K562 (cell line): ENCODE measurements around the gene SLC6A7. TPM values are rescaled to one million over a fixed set of nuclear protein-coding genes. Genes with fewer than 3 reads are reported as not detected.

Source experiments
- ATAC-seq: fragments of 200-7000 bp; cut with Tn5 transposase; 3 replicates; pipeline ENCODE4 v1.9.1; 2020; ENCODE audit warnings: moderate library complexity
- BruUV-seq: library from RNA; stranded (reverse); fragments of 400-500 nt; replicated peaks from 2 replicates; lab custom pipeline; 2021; lab: Mats Ljungman, UMichigan
- CTCF ChIA-PET: fragments of 300-600 bp; formaldehyde crosslinking; extraction: SDS; loops from one replicate; lab custom pipeline; 2021; ENCODE audit warnings: low intra/inter-chr PET ratio; lab: Yijun Ruan, JAX
- POLR2A ChIA-PET: fragments of 300-600, 350-650 bp; sonication (Branson Sonifier 250); formaldehyde crosslinking; extraction: SDS; loops from one replicate; lab custom pipeline; 2021; ENCODE audit warnings: antibody characterized with exemption, inconsistent platforms; lab: Yijun Ruan, JAX
- DNase-seq, 4 experiments: peaks; one replicate each; pipeline versions ENCODE4 v3.0.0 to v3.0.0-alpha.2; 2011 to 2018; ENCODE audit warnings: low spot score in 3 of 4, mixed read lengths in 3 of 4; ENCODE audit errors: extremely low read depth in 1 of 4
- FAIRE-seq: peaks from 2 replicates; lab custom pipeline; 2011; peaks lifted over from hg19 to GRCh38; lab: Jason Lieb, UNC
- H2AFZ ChIP-seq: 2 replicates; pipeline ENCODE4 v1.6.0; 2011; ENCODE audit warnings: low read depth, low read length, control low read depth, inconsistent platforms
- H3K27ac ChIP-seq: fragments of 200-600 bp; 3 replicates; pipeline ENCODE4 v1.8.0; 2011; ENCODE audit warnings: low read depth, mild to moderate bottlenecking, control low read depth, inconsistent platforms, low read length, moderate library complexity, mixed read lengths; ENCODE audit errors: extremely low read depth
- H3K27me3 ChIP-seq, 2 experiments: fragments of 300-600 bp in 1 of 2; 2 replicates in 1 of 2; 3 replicates in 1 of 2; pipeline versions ENCODE4 v1.6.0 to v1.8.0; 2011; ENCODE audit warnings: inconsistent platforms in 2 of 2, low read length in 2 of 2, mild to moderate bottlenecking in 1 of 2, mixed read lengths in 1 of 2, moderate library complexity in 1 of 2; ENCODE audit not compliant: control insufficient read depth in 2 of 2, insufficient read depth in 2 of 2
- H3K36me3 ChIP-seq: fragments of 300-600 bp; 3 replicates; pipeline ENCODE4 v1.8.0; 2011; ENCODE audit warnings: mild to moderate bottlenecking, low read length, inconsistent platforms; ENCODE audit not compliant: control insufficient read depth, insufficient read depth
- H3K4me1 ChIP-seq, 2 experiments: fragments of 200-600 bp in 1 of 2; replicated peaks in 1 of 2; 2 replicates in 1 of 2; 3 replicates in 1 of 2; pipeline versions ENCODE4 v1.5.1 to v1.8.0; 2011; ENCODE audit warnings: inconsistent platforms in 2 of 2, low read length in 2 of 2, mild to moderate bottlenecking in 1 of 2, mixed read lengths in 1 of 2, moderate library complexity in 1 of 2; ENCODE audit not compliant: control insufficient read depth in 2 of 2, insufficient read depth in 2 of 2
- H3K4me2 ChIP-seq: 2 replicates; pipeline ENCODE4 v1.6.1; 2011; ENCODE audit warnings: low read length, control low read depth, inconsistent platforms, mixed read lengths; ENCODE audit not compliant: insufficient read depth
- H3K4me3 ChIP-seq: fragments of 200-600 bp; sonication (generic), shearing (Covaris generic); 2 replicates; pipeline ENCODE4 v1.5.1; 2016; ENCODE audit warnings: control low read depth, inconsistent platforms
- H3K79me2 ChIP-seq: fragments of 200-600 bp; 3 replicates; pipeline ENCODE4 v1.8.0; 2011; ENCODE audit warnings: low read length, inconsistent platforms; ENCODE audit not compliant: control insufficient read depth, insufficient read depth
- H3K9ac ChIP-seq, 2 experiments: 2 replicates each; pipeline versions ENCODE4 v1.6.0 to v1.6.1; 2011; ENCODE audit warnings: low read depth in 2 of 2, low read length in 2 of 2, control low read depth in 1 of 2, inconsistent platforms in 1 of 2, mild to moderate bottlenecking in 1 of 2, mixed read lengths in 1 of 2; ENCODE audit not compliant: insufficient read depth in 1 of 2
- H3K9me1 ChIP-seq: one replicate; pipeline ENCODE4 v1.6.0; 2011; ENCODE audit warnings: inconsistent platforms, mild to moderate bottlenecking, low read length, moderate library complexity; ENCODE audit not compliant: control insufficient read depth, insufficient read depth
- H3K9me3 ChIP-seq: replicated peaks from 2 replicates; pipeline ENCODE4 v1.5.1; 2011; ENCODE audit warnings: low read depth, low read length, inconsistent platforms; ENCODE audit not compliant: control insufficient read depth, insufficient read depth
- H4K20me1 ChIP-seq: replicated peaks from 2 replicates; pipeline ENCODE4 v1.6.1; 2011; ENCODE audit warnings: low read length, inconsistent platforms, mixed read lengths; ENCODE audit not compliant: control insufficient read depth, insufficient read depth
- BDP1 ChIP-seq: IDR thresholded peaks from 3 replicates; pipeline ENCODE4 v1.6.1; 2011; ENCODE audit not compliant: insufficient read length, insufficient read depth
- BRD4 ChIP-seq: fragments of 200-600 bp; sonication (generic); IDR thresholded peaks from 2 replicates; pipeline ENCODE4 v1.6.1; 2017; ENCODE audit warnings: inconsistent platforms
- BRF2 ChIP-seq: IDR thresholded peaks from 3 replicates; pipeline ENCODE4 v1.6.1; 2011; ENCODE audit warnings: borderline replicate concordance, mild to moderate bottlenecking; ENCODE audit not compliant: insufficient read length, insufficient read depth
- E2F4 ChIP-seq: sonication (generic); formaldehyde crosslinking; IDR thresholded peaks from 2 replicates; pipeline ENCODE4 v1.8.0; 2022; ENCODE audit warnings: mild to moderate bottlenecking, low read depth, missing genetic modification reagents
- FUS ChIP-seq: fragments of 200-400 bp; formaldehyde crosslinking; optimal IDR thresholded peaks from 2 replicates; pipeline ENCODE3; 2017; ENCODE audit warnings: low read depth, low read length
- JUN ChIP-seq, 2 experiments: sonication (generic) in 1 of 2; formaldehyde crosslinking in 1 of 2; IDR thresholded peaks; 2 replicates each; pipeline versions ENCODE4 v1.6.1 to v1.8.0; 2012 to 2022; ENCODE audit warnings: borderline replicate concordance in 2 of 2, mild to moderate bottlenecking in 2 of 2, improper control_type of control experiment in 1 of 2, low read depth in 1 of 2, low read length in 1 of 2, missing genetic modification reagents in 1 of 2
- KAT2B ChIP-seq: IDR thresholded peaks from one replicate; pipeline ENCODE4 v1.6.1; 2012; ENCODE audit warnings: low read depth, mild to moderate bottlenecking, control low read depth, inconsistent platforms, low read length, moderate library complexity
- PHF21A ChIP-seq: fragments of 450-650 bp; IDR thresholded peaks from 2 replicates; pipeline ENCODE4 v1.6.1; 2017; ENCODE audit warnings: low read depth, borderline replicate concordance
- SETDB1 ChIP-seq: IDR thresholded peaks from one replicate; pipeline ENCODE4 v1.6.1; 2012; ENCODE audit warnings: low read length, control low read depth, inconsistent platforms
- TCFL5 ChIP-seq: fragments of 250-450 bp; sonication (Bioruptor Pico); conservative IDR thresholded peaks from 2 replicates; pipeline ENCODE4 v1.6.1; 2021; ENCODE audit warnings: mild to moderate bottlenecking, moderate library complexity, matching md5 sums
- ZBTB5 ChIP-seq: fragments of 450-650 bp; IDR thresholded peaks from 2 replicates; pipeline ENCODE4 v1.6.1; 2017; ENCODE audit warnings: antibody characterized with exemption
- ZFPM2 ChIP-seq: fragments of 250-450 bp; sonication (Bioruptor Pico); IDR thresholded peaks from 2 replicates; pipeline ENCODE4 v1.5.1; 2022; ENCODE audit warnings: mild to moderate bottlenecking
- ZNF3 ChIP-seq: fragments of 250-450 bp; sonication (Bioruptor Pico); IDR thresholded peaks from 2 replicates; pipeline ENCODE4 v1.5.0; 2021; ENCODE audit warnings: mild to moderate bottlenecking, moderate library complexity
- ZNF766 ChIP-seq: fragments of 200-800 bp; sonication (Bioruptor generic); conservative IDR thresholded peaks from 2 replicates; pipeline ENCODE4 v1.6.1; 2016; ENCODE audit warnings: missing genetic modification characterization, missing compliant biosample characterization
- WGBS: fragments of 100-300 bp; shearing (Covaris generic); methylation state at CpG from one replicate; pipeline ENCODE4 v1.1.6; 2016; ENCODE audit warnings: low coverage, mixed read lengths; ENCODE audit not compliant: insufficient coverage; ENCODE audit errors: missing lambda C conversion rate; 5-methylcytosine and 5-hydroxymethylcytosine counted together
- in situ Hi-C: fragments of 300-500 bp; cut with MboI; formaldehyde crosslinking; loops from 4 replicates; pipeline ENCODE4 v1.15.0; 2018; ENCODE audit warnings: inconsistent platforms, mixed read lengths
- intact Hi-C: fragments of 100-400 bp; cut with micrococcal nuclease; formaldehyde crosslinking; loops from 2 replicates; pipeline ENCODE4 v1.14.2; 2022
- polyA plus RNA-seq, 8 experiments: library from polyadenylated mRNA; depleted of rRNA in 4 of 8; stranded (reverse) in 5 of 8; unstranded in 3 of 8; fragments of >200 nt; fragmentation: Nextera tagmentation in 2 of 8; fragmentation: Illumina TruSeq in 1 of 8; extraction: Ambion mirVana in 2 of 8; extraction: Trizol in 1 of 8; gene quantifications; 2 replicates each; pipeline versions ENCODE4 v1.2.1 to v1.2.3, GENCODE V29; 2011 to 2014; ENCODE audit warnings: inconsistent platforms in 1 of 8, missing spikeins in 1 of 8
- total RNA-seq, 7 experiments: library from RNA; depleted of rRNA in 6 of 7; stranded (reverse); fragments of >200 nt in 6 of 7; fragmentation: Illumina TruSeq in 2 of 7; extraction: Trizol in 2 of 7; gene quantifications; 2 replicates each; pipeline versions ENCODE4 v1.2.1 to v1.2.3, GENCODE V29; 2011 to 2021; ENCODE audit warnings: low replicate concordance in 1 of 7
- TF ChIP-seq, protein P1 (sequence below): fragments of 450-650 bp; IDR thresholded peaks from 2 replicates; pipeline ENCODE4 v1.6.1; 2018; ENCODE audit not compliant: partially characterized antibody

Gene SLC6A7
- total and polyA plus RNA-seq, 9 of the 15 experiments (the other 6 are each of a cell fraction or from before 2014, with no cell fraction given) = not detected

GRCh38 chr5:150257424-150257823, 67.6 kb downstream of the SLC6A7 start:
- in situ Hi-C loops (no loop called here), intact Hi-C loops (no loop called here)
- Histone ChIP-seq H3K36me3 (no peaks in the 10 kb centered on the region), H2AFZ (no peak overlapping the region), H3K9ac (no peak overlapping the region), H3K9me1 (no peaks in the 10 kb centered on the region), H3K4me1 (no peaks in the 10 kb centered on the region), H3K9me3 (no peaks in the 10 kb centered on the region), H4K20me1 (peaks cover 8% of the 10 kb centered on the region; the same call in 1 of the 2 replicates), H3K4me3 (no peak overlapping the region), H3K27me3 (peaks cover 17 to 41% of the 10 kb centered on the region in 2 experiments), H3K27ac (no peak overlapping the region), H3K4me2 (no peak overlapping the region), H3K79me2 (no peaks in the 10 kb centered on the region)
- ATAC-seq = no peak; the same call in 2 of the 3 replicates
- BruUV-seq = no TSS peak
- no peak for FAIRE-seq
- CTCF ChIA-PET = no interaction called here
- POLR2A ChIA-PET = interaction anchor here (0.9 kb wide), 1 partner anchor 11 kb away, joined by 5 read pairs; no protein-coding TSS in a partner anchor
- WGBS = 0% methylated on average over 6 of the region's 11 CpGs
- no peak for TF ChIP-seq BRD4
- TF ChIP-seq ZFPM2 (CRISPR knock-in tag) = no peak
- no peak for TF ChIP-seq ZNF766 (CRISPR knock-in tag)
- TF ChIP-seq KAT2B = no peak
- no peak for TF ChIP-seq TCFL5 (CRISPR knock-in tag)
- no peak for TF ChIP-seq ZBTB5
- TF ChIP-seq FUS = no peak
- TF ChIP-seq ZNF3 (CRISPR knock-in tag) = no peak
- TF ChIP-seq PHF21A = no peak
- no peak for TF ChIP-seq E2F4
- no peak for TF ChIP-seq BRF2
- TF ChIP-seq BDP1 = no peak
- TF ChIP-seq JUN (IDR thresholded peaks at IDR 0.05; ENCODE audit: borderline replicate concordance, low read depth, low read length) = no peak
- TF ChIP-seq JUN (CRISPR knock-in tag; IDR thresholded peaks at IDR 0.05; ENCODE audit: borderline replicate concordance) = no peak
- TF ChIP-seq, protein P1, sequence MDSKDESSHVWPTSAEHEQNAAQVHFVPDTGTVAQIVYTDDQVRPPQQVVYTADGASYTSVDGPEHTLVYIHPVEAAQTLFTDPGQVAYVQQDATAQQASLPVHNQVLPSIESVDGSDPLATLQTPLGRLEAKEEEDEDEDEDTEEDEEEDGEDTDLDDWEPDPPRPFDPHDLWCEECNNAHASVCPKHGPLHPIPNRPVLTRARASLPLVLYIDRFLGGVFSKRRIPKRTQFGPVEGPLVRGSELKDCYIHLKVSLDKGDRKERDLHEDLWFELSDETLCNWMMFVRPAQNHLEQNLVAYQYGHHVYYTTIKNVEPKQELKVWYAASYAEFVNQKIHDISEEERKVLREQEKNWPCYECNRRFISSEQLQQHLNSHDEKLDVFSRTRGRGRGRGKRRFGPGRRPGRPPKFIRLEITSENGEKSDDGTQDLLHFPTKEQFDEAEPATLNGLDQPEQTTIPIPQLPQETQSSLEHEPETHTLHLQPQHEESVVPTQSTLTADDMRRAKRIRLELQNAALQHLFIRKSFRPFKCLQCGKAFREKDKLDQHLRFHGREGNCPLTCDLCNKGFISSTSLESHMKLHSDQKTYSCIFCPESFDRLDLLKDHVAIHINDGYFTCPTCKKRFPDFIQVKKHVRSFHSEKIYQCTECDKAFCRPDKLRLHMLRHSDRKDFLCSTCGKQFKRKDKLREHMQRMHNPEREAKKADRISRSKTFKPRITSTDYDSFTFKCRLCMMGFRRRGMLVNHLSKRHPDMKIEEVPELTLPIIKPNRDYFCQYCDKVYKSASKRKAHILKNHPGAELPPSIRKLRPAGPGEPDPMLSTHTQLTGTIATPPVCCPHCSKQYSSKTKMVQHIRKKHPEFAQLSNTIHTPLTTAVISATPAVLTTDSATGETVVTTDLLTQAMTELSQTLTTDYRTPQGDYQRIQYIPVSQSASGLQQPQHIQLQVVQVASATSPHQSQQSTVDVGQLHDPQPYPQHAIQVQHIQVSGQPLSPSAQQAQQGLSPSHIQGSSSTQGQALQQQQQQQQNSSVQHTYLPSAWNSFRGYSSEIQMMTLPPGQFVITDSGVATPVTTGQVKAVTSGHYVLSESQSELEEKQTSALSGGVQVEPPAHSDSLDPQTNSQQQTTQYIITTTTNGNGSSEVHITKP = no peak
- no peak for TF ChIP-seq SETDB1
- no peak for DNase-seq
